Breast epithelium (tissue), 3 donors: ENCODE results near the gene SLIRP.
A peak's percentile ranks its signal among the peaks of the same experiment; 100 is the strongest.

Source experiments
- POLR2A ChIP-seq: fragments of 450-650 bp; IDR thresholded peaks from one replicate; pipeline ENCODE4 v1.6.1; 2016; ENCODE audit warnings: antibody characterized with exemption, mild to moderate bottlenecking, moderate library complexity
- TF ChIP-seq, protein P1 (sequence below), 3 donors: fragments of 450-650 bp; IDR thresholded peaks; one replicate each; pipeline ENCODE4 v1.5.1; 2016 to 2017; ENCODE audit warnings: antibody characterized with exemption in 3 of 3, mild to moderate bottlenecking in 3 of 3, moderate library complexity in 3 of 3

DNA sequence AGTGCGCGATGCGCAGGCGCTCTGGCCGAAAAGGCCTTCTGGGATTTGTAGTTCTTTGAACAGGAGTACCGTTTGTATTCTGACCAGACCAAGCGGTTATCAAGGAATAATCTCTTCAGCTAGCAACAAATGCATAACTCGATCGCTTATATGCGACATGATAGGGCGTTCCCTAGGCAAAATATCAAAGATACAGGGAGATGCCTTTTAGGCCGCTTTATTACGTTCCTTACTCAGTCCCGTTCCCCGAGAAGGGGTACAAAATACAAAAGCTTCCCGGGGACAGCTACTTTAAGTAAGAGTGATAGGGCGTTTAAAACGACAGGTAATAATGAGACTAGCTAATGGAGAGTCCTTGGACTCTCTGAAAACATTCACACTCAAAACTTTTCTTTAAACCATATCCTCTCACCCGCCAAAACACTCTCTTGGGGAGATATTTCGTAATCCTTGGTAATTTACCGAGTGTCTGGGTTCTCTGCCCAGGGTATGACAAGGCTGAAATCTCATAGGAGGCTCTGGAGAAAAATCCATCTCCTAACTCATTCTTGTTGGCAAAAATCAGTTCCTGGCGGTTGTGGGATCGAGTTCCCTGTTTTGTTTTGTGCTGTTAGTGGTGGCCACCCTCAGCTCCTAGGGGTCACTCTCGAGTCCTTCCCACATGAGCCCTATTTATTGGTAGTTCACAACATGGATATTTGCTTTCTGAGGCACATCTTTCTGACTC lies 53.5 kb downstream of the SLIRP start:
- TF ChIP-seq, protein P1, sequence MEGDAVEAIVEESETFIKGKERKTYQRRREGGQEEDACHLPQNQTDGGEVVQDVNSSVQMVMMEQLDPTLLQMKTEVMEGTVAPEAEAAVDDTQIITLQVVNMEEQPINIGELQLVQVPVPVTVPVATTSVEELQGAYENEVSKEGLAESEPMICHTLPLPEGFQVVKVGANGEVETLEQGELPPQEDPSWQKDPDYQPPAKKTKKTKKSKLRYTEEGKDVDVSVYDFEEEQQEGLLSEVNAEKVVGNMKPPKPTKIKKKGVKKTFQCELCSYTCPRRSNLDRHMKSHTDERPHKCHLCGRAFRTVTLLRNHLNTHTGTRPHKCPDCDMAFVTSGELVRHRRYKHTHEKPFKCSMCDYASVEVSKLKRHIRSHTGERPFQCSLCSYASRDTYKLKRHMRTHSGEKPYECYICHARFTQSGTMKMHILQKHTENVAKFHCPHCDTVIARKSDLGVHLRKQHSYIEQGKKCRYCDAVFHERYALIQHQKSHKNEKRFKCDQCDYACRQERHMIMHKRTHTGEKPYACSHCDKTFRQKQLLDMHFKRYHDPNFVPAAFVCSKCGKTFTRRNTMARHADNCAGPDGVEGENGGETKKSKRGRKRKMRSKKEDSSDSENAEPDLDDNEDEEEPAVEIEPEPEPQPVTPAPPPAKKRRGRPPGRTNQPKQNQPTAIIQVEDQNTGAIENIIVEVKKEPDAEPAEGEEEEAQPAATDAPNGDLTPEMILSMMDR (IDR thresholded peaks at IDR 0.05) = peak in 1 of 3 donors; percentile 14
- no peak for TF ChIP-seq POLR2A
